ENCODE results near the gene MKNK1. TPM values are rescaled to one million over a fixed set of nuclear protein-coding genes. Genes with fewer than 3 reads are reported as not detected.

MKNK1 gene
- total RNA-seq, 1 experiment from 2014 or later, result 12.9 TPM

GRCh38 chr1:46617108-46617800 lies 13.2 kb upstream of the MKNK1 start:
- H3K9me3 ChIP-seq (ENCODE audit: control insufficient read depth, low read depth, low read length), result no peaks in the 10 kb centered on the region
- H2AK5ac ChIP-seq (ENCODE audit: insufficient read length, low read length), result no peak overlapping the region
- H3K79me2 ChIP-seq (ENCODE audit: insufficient read depth, low read length), result no peaks in the 10 kb centered on the region
- Mint-ChIP-seq H3K4me1 (peaks cover 38 to 45% of the 10 kb centered on the region in 2 experiments), H3K36me3 (ENCODE audit: insufficient read depth in 1 of 3, low read depth in 3 of 3) (no peaks in the 10 kb centered on the region), H3K27me3 (ENCODE audit: low read depth) (peaks cover 33% of the 10 kb centered on the region), H3K9me3 (no peaks in the 10 kb centered on the region), H3K27ac (no peak overlapping the region), H3K4me3 (peak overlapping the region; percentile 77 to 89)
- H3K23me2 ChIP-seq (ENCODE audit: insufficient read length, low read depth, low read length, poor library complexity, severe bottlenecking), result peaks cover 8% of the 10 kb centered on the region
- H2BK5ac ChIP-seq (ENCODE audit: insufficient read length, low read length), result no peak overlapping the region
- peaks cover 14% of the 10 kb centered on the region; the same call in 1 of the 2 replicates for H3K4me1 ChIP-seq (ENCODE audit: insufficient read depth, low read length)
- H3K4ac ChIP-seq (ENCODE audit: low read depth, low read length), result no peak overlapping the region
- H4K91ac ChIP-seq (ENCODE audit: insufficient read length, low read depth, low read length), result no peak overlapping the region
- H3K18ac ChIP-seq (ENCODE audit: insufficient read length, low read depth, low read length), result no peak overlapping the region
- H4K20me1 ChIP-seq (ENCODE audit: control insufficient read depth, insufficient read depth, insufficient read length), result no peaks in the 10 kb centered on the region
- H2BK12ac ChIP-seq (ENCODE audit: insufficient read length, low read depth, low read length), result no peak overlapping the region
- H3K56ac ChIP-seq (ENCODE audit: insufficient read length, low read depth, low read length), result no peak overlapping the region
- H3K9ac ChIP-seq (ENCODE audit: extremely low read depth, insufficient read length, low read length), result no peak overlapping the region
- no peak overlapping the region for H4K8ac ChIP-seq (replicated peaks; ENCODE audit: insufficient read length, low read depth, low read length)
- TF ChIP-seq CTCF (conservative IDR thresholded peaks at IDR 0.05), result no peak
- H3K23ac ChIP-seq (ENCODE audit: insufficient read length, low read depth, low read length), result no peak overlapping the region
- H3K14ac ChIP-seq (ENCODE audit: insufficient read depth, low read length), result no peak overlapping the region; the same call in 1 of the 2 replicates
- no peak overlapping the region for H2BK20ac ChIP-seq (ENCODE audit: low read depth, low read length, poor library complexity, severe bottlenecking)
- peak; percentile 47 for DNase-seq
- WGBS (ENCODE audit: extremely low coverage, insufficient read length, low lambda C conversion rate), result no CpG with 5 or more reads among the region's 10 CpGs
- H2AFZ ChIP-seq (ENCODE audit: low read length), result peak overlapping the region; percentile 41
- no peak overlapping the region for H3K27ac ChIP-seq (ENCODE audit: insufficient read length, low read depth, low read length)
- H2BK120ac ChIP-seq (ENCODE audit: low read depth, low read length, poor library complexity, severe bottlenecking), result no peak overlapping the region
- H3K79me1 ChIP-seq (ENCODE audit: insufficient read depth, low read depth, low read length, poor library complexity, severe bottlenecking), result no peaks in the 10 kb centered on the region
- peak overlapping the region; percentile 81 for H3K4me2 ChIP-seq (ENCODE audit: insufficient read depth, insufficient read length, low read length)
- H3K27me3 ChIP-seq (ENCODE audit: insufficient read depth, low read length), result peaks cover 3% of the 10 kb centered on the region; the same call in 1 of the 2 replicates
- no peak overlapping the region for H3T11ph ChIP-seq (ENCODE audit: low read length)
- no peak overlapping the region for H2BK15ac ChIP-seq (ENCODE audit: low read depth, low read length)
- no peak overlapping the region for H4K5ac ChIP-seq (ENCODE audit: insufficient read length, low read depth, low read length)

All from H9 (cell line).